ENCODE measurements around the gene SMARCA1.
A peak's percentile ranks its signal among the peaks of the same experiment; 100 is the strongest.

The SMARCA1 gene

DNA sequence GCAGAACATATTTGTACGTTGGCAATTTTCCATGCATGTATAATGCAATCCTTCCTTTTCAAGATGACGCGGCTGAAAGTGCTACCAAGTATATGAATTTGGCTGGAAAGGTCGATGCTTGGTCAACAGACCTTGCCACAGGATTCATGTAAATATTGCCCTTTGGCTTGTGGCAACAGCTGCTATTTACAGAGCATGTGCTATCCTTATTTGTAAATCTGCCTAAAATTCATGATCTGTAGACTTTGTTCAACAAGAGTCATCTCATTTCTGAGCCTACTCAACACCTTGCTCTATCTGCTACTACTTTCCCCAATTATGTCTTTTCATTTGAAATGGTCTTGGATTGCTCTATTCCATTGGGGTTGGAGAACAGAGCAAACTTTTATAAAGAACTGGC, 1.9 kb upstream of the SMARCA1 start:
- Histone ChIP-seq H3K27me3 (replicated peaks; ENCODE audit: control insufficient read depth, insufficient read depth, low read length) (no peaks in the 10 kb centered on the region), H3K4me1 (ENCODE audit: control insufficient read depth, insufficient read depth, low read length) (no peaks in the 10 kb centered on the region), H3K9ac (ENCODE audit: low read length) (no peak overlapping the region), H3K4me3 (ENCODE audit: low read length) (no peak overlapping the region), H3K9me3 (ENCODE audit: control insufficient read depth, low read length) (no peaks in the 10 kb centered on the region), H3K36me3 (ENCODE audit: control insufficient read depth, insufficient read depth, low read length, severe bottlenecking) (no peaks in the 10 kb centered on the region)
- DNase-seq (ENCODE audit: low read depth): no peak

GRCh38 chrX:129524250-129524850, 1.1 kb upstream of the SMARCA1 start:
- H3K9ac ChIP-seq (ENCODE audit: low read length): no peak overlapping the region
- H3K9me3 ChIP-seq (ENCODE audit: control insufficient read depth, low read length): no peaks in the 10 kb centered on the region
- no peaks in the 10 kb centered on the region for H3K36me3 ChIP-seq (ENCODE audit: control insufficient read depth, insufficient read depth, low read length, severe bottlenecking)
- H3K27me3 ChIP-seq (replicated peaks; ENCODE audit: control insufficient read depth, insufficient read depth, low read length): no peaks in the 10 kb centered on the region
- no peaks in the 10 kb centered on the region for H3K4me1 ChIP-seq (ENCODE audit: control insufficient read depth, insufficient read depth, low read length)
- DNase-seq (ENCODE audit: low read depth): peak; percentile 23
- H3K4me3 ChIP-seq (ENCODE audit: low read length): no peak overlapping the region

- H3K27me3 ChIP-seq (replicated peaks; ENCODE audit: control insufficient read depth, insufficient read depth, low read length): no peaks in the 10 kb centered on the region
- peak overlapping the region; percentile 86 for H3K4me3 ChIP-seq (ENCODE audit: low read length)
- no peaks in the 10 kb centered on the region for H3K36me3 ChIP-seq (ENCODE audit: control insufficient read depth, insufficient read depth, low read length, severe bottlenecking)
- no peaks in the 10 kb centered on the region for H3K4me1 ChIP-seq (ENCODE audit: control insufficient read depth, insufficient read depth, low read length)
- DNase-seq (ENCODE audit: low read depth): peak; percentile 87
- H3K9me3 ChIP-seq (ENCODE audit: control insufficient read depth, low read length): no peaks in the 10 kb centered on the region
- peak overlapping the region; percentile 88 for H3K9ac ChIP-seq (ENCODE audit: low read length)
These were observed 859 bp downstream of the SMARCA1 start for GRCh38 chrX:129522184-129523078.

GRCh38 chrX:129520151-129520550, 3.1 kb downstream of the SMARCA1 start:
- Histone ChIP-seq H3K9ac (ENCODE audit: low read length) (no peak overlapping the region), H3K36me3 (ENCODE audit: control insufficient read depth, insufficient read depth, low read length, severe bottlenecking) (peaks cover 10% of the 10 kb centered on the region), H3K4me3 (ENCODE audit: low read length) (no peak overlapping the region), H3K9me3 (ENCODE audit: control insufficient read depth, low read length) (no peaks in the 10 kb centered on the region), H3K27me3 (replicated peaks; ENCODE audit: control insufficient read depth, insufficient read depth, low read length) (no peaks in the 10 kb centered on the region), H3K4me1 (ENCODE audit: control insufficient read depth, insufficient read depth, low read length) (no peaks in the 10 kb centered on the region)
- DNase-seq (ENCODE audit: low read depth): no peak

DNA sequence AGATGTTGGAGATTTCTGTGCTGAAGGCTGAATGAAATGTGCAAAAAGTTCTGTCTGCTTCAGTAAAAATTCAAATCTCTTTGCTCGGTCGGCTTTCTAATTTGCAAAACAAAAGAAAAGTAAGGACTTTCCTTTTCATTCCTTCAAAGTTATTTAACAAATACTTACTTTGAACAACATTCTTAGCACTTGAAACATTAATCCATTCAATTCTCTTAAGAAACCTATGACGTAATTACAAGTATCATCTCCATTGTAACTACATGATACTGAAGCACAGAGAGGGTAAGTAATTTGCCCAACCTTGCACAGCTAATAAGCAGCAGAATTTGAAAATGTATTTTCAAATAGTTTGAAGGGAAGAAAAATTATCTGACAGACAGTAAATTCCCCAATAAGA, 6.9 kb downstream of the SMARCA1 start:
- Histone ChIP-seq H3K9ac (ENCODE audit: low read length) (no peak overlapping the region), H3K4me3 (ENCODE audit: low read length) (no peak overlapping the region), H3K4me1 (ENCODE audit: control insufficient read depth, insufficient read depth, low read length) (no peaks in the 10 kb centered on the region), H3K36me3 (ENCODE audit: control insufficient read depth, insufficient read depth, low read length, severe bottlenecking) (peaks cover 26% of the 10 kb centered on the region), H3K9me3 (ENCODE audit: control insufficient read depth, low read length) (no peaks in the 10 kb centered on the region), H3K27me3 (replicated peaks; ENCODE audit: control insufficient read depth, insufficient read depth, low read length) (no peaks in the 10 kb centered on the region)
- no peak for DNase-seq (ENCODE audit: low read depth)

- Histone ChIP-seq H3K4me1 (ENCODE audit: control insufficient read depth, insufficient read depth, low read length) (no peaks in the 10 kb centered on the region), H3K4me3 (ENCODE audit: low read length) (no peak overlapping the region), H3K9ac (ENCODE audit: low read length) (no peak overlapping the region), H3K9me3 (ENCODE audit: control insufficient read depth, low read length) (no peaks in the 10 kb centered on the region), H3K36me3 (ENCODE audit: control insufficient read depth, insufficient read depth, low read length, severe bottlenecking) (peaks cover 49% of the 10 kb centered on the region), H3K27me3 (replicated peaks; ENCODE audit: control insufficient read depth, insufficient read depth, low read length) (no peaks in the 10 kb centered on the region)
- no peak for DNase-seq (ENCODE audit: low read depth)
These were observed 10.9 kb downstream of the SMARCA1 start for GRCh38 chrX:129512409-129512808.

- Histone ChIP-seq H3K4me3 (ENCODE audit: low read length) (no peak overlapping the region), H3K9me3 (ENCODE audit: control insufficient read depth, low read length) (no peaks in the 10 kb centered on the region), H3K4me1 (ENCODE audit: control insufficient read depth, insufficient read depth, low read length) (no peaks in the 10 kb centered on the region), H3K9ac (ENCODE audit: low read length) (no peak overlapping the region), H3K36me3 (ENCODE audit: control insufficient read depth, insufficient read depth, low read length, severe bottlenecking) (peaks cover 55% of the 10 kb centered on the region), H3K27me3 (replicated peaks; ENCODE audit: control insufficient read depth, insufficient read depth, low read length) (no peaks in the 10 kb centered on the region)
- no peak for DNase-seq (ENCODE audit: low read depth)
These were observed 11.6 kb downstream of the SMARCA1 start for GRCh38 chrX:129511689-129512088.

DNA sequence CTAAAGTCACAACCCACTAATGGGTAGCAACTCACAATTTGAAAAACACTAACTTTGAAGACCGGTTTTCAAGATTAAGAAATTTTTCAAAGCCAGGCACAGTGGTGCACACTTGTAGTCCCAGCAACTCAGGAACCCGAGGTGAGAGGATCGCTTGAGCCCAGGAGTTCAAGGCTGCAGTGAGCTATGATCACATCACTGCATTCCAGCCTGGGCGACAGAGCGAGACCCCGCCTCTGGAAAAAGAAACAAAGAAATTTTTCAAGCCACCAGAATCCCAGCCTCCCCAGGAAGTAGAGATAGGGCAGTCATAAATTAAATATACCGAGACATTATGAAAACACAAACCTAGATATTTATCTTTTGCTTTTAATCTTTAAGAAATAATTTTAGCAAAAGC, 13.0 kb downstream of the SMARCA1 start:
- Histone ChIP-seq H3K9ac (ENCODE audit: low read length) (no peak overlapping the region), H3K9me3 (ENCODE audit: control insufficient read depth, low read length) (no peaks in the 10 kb centered on the region), H3K27me3 (replicated peaks; ENCODE audit: control insufficient read depth, insufficient read depth, low read length) (no peaks in the 10 kb centered on the region), H3K36me3 (ENCODE audit: control insufficient read depth, insufficient read depth, low read length, severe bottlenecking) (peaks cover 51% of the 10 kb centered on the region), H3K4me1 (ENCODE audit: control insufficient read depth, insufficient read depth, low read length) (no peaks in the 10 kb centered on the region), H3K4me3 (ENCODE audit: low read length) (no peak overlapping the region)
- DNase-seq (ENCODE audit: low read depth): no peak

- Histone ChIP-seq H3K4me1 (ENCODE audit: control insufficient read depth, insufficient read depth, low read length) (peaks cover 13% of the 10 kb centered on the region), H3K9ac (ENCODE audit: low read length) (no peak overlapping the region), H3K27me3 (replicated peaks; ENCODE audit: control insufficient read depth, insufficient read depth, low read length) (no peaks in the 10 kb centered on the region), H3K4me3 (ENCODE audit: low read length) (no peak overlapping the region), H3K36me3 (ENCODE audit: control insufficient read depth, insufficient read depth, low read length, severe bottlenecking) (peaks cover 24% of the 10 kb centered on the region), H3K9me3 (ENCODE audit: control insufficient read depth, low read length) (no peaks in the 10 kb centered on the region)
- DNase-seq (ENCODE audit: low read depth): no peak
These were observed 26.0 kb downstream of the SMARCA1 start for GRCh38 chrX:129497146-129497843.

GRCh38 chrX:129496625-129497024, 26.7 kb downstream of the SMARCA1 start:
- DNase-seq (ENCODE audit: low read depth): peak; percentile 28
- H3K36me3 ChIP-seq (ENCODE audit: control insufficient read depth, insufficient read depth, low read length, severe bottlenecking): peaks cover 17% of the 10 kb centered on the region

DNA sequence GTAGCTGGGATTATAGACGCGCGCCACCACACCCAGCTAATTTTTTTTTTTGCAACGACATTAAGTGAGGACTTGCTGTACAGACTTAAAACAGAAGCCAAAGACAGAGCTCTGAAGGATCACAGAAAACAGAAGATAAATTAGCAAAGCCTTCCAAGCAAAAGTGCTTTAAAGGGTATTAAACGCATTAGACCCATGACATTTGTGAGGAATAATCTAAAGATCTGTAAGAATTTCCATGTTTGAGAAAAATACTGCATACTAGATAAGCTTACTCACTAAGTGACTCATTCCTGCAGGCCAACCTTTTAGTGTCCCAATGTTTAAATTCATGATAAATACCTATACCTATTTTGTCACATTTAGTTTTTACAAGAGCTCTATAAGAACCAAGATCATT, 27.4 kb downstream of the SMARCA1 start:
- DNase-seq (ENCODE audit: low read depth): peak; percentile 28
- Histone ChIP-seq H3K4me1 (ENCODE audit: control insufficient read depth, insufficient read depth, low read length) (peaks cover 13% of the 10 kb centered on the region), H3K4me3 (ENCODE audit: low read length) (no peak overlapping the region), H3K9me3 (ENCODE audit: control insufficient read depth, low read length) (no peaks in the 10 kb centered on the region), H3K9ac (ENCODE audit: low read length) (no peak overlapping the region), H3K36me3 (ENCODE audit: control insufficient read depth, insufficient read depth, low read length, severe bottlenecking) (peaks cover 22% of the 10 kb centered on the region), H3K27me3 (replicated peaks; ENCODE audit: control insufficient read depth, insufficient read depth, low read length) (no peaks in the 10 kb centered on the region)

More at GRCh38 chrX:129496625-129497024, 26.7 kb downstream of the SMARCA1 start:
- no peaks in the 10 kb centered on the region for H3K27me3 ChIP-seq (replicated peaks; ENCODE audit: control insufficient read depth, insufficient read depth, low read length)
- no peak overlapping the region for H3K4me3 ChIP-seq (ENCODE audit: low read length)
- H3K9me3 ChIP-seq (ENCODE audit: control insufficient read depth, low read length): no peaks in the 10 kb centered on the region
- peaks cover 13% of the 10 kb centered on the region for H3K4me1 ChIP-seq (ENCODE audit: control insufficient read depth, insufficient read depth, low read length)
- no peak overlapping the region for H3K9ac ChIP-seq (ENCODE audit: low read length)
